T-cell (primary cell): ENCODE results near the gene CLK2. TPM values are rescaled to one million over a fixed set of nuclear protein-coding genes. Genes with fewer than 3 reads are reported as not detected.
"Not testable (repeated sequence)": the region's sequence is repeated elsewhere in the genome, so short reads cannot be mapped to it uniquely, and the experiment has no call there.

Experiments used
- ATAC-seq, 4 experiments: fragments of 200-7000 bp in 3 of 4; fragments of 150-1000 bp in 1 of 4; cut with Tn5 transposase; replicated peaks in 1 of 4; 1 replicate in 3 of 4; 2 replicates in 1 of 4; pipeline ENCODE4 v1.10.0; 2021; ENCODE audit warnings: moderate library complexity in 3 of 4, mild to moderate bottlenecking in 2 of 4, moderate number of reproducible peaks in 1 of 4
- CTCF ChIA-PET, 2 donors: fragments of 300-600 bp; sonication (Branson Sonifier 250); formaldehyde crosslinking; loops; one replicate each; lab custom pipeline; 2022; ENCODE audit warnings: antibody characterized with exemption in 2 of 2; lab: Charles Lee
- POLR2A ChIA-PET, 2 donors: fragments of 300-600 bp; sonication (Branson Sonifier 250); formaldehyde crosslinking; loops; one replicate each; lab custom pipeline; 2022; ENCODE audit warnings: antibody characterized with exemption in 2 of 2; lab: Charles Lee
- DNase-seq, 35 experiments: peaks; one replicate each; pipeline versions ENCODE4 v3.0.0 to v3.0.0-alpha.2; 2013 to 2023
- H3K27ac ChIP-seq: one replicate; pipeline ENCODE4 v1.5.1; 2013; ENCODE audit warnings: low read length
- H3K27me3 ChIP-seq, 2 experiments: replicated peaks in 1 of 2; 1 replicate in 1 of 2; 2 replicates in 1 of 2; pipeline versions ENCODE4 v1.6.1 to v1.7.0; 2013; ENCODE audit warnings: low read length in 1 of 2, mixed read lengths in 1 of 2; ENCODE audit not compliant: control insufficient read depth in 2 of 2, insufficient read depth in 2 of 2; ENCODE audit errors: extremely low read depth in 1 of 2
- H3K36me3 ChIP-seq, 2 donors: 1 replicate in 1 of 2; 2 replicates in 1 of 2; pipeline versions ENCODE4 v1.6.1 to v1.7.0; 2013; ENCODE audit warnings: low read length in 1 of 2; ENCODE audit not compliant: control insufficient read depth in 2 of 2, insufficient read depth in 1 of 2; ENCODE audit errors: extremely low read depth in 1 of 2
- H3K4me1 ChIP-seq, 2 experiments: 1 replicate in 1 of 2; 2 replicates in 1 of 2; pipeline versions ENCODE4 v1.6.1 to v1.7.0; 2013; ENCODE audit warnings: low read length in 2 of 2, mixed read lengths in 1 of 2; ENCODE audit not compliant: insufficient read depth in 2 of 2, control insufficient read depth in 1 of 2; ENCODE audit errors: extremely low read depth in 1 of 2
- H3K4me3 ChIP-seq, 2 donors: 1 replicate in 1 of 2; 2 replicates in 1 of 2; pipeline versions ENCODE4 v1.5.1 to v1.7.0; 2013; ENCODE audit warnings: mild to moderate bottlenecking in 2 of 2, low read length in 1 of 2, moderate library complexity in 1 of 2; ENCODE audit not compliant: control insufficient read depth in 1 of 2; ENCODE audit errors: extremely low read depth in 1 of 2
- H3K9me3 ChIP-seq: 2 replicates; pipeline ENCODE4 v1.7.0; 2013
- H3K27ac Mint-ChIP-seq, 2 donors: one replicate each; pipeline ENCODE4 v1.8.0; 2020 to 2021; ENCODE audit warnings: mild to moderate bottlenecking in 2 of 2, mixed read lengths in 2 of 2
- H3K27me3 Mint-ChIP-seq, 2 donors: one replicate each; pipeline ENCODE4 v1.8.0; 2021 to 2022; ENCODE audit warnings: mixed read lengths in 2 of 2
- H3K36me3 Mint-ChIP-seq: one replicate; pipeline ENCODE4 v1.8.0; 2021; ENCODE audit warnings: mixed read lengths
- H3K4me1 Mint-ChIP-seq, 3 donors: one replicate each; pipeline ENCODE4 v1.8.0; 2020 to 2022; ENCODE audit warnings: mixed read lengths in 3 of 3, mild to moderate bottlenecking in 1 of 3
- H3K4me3 Mint-ChIP-seq, 3 donors: one replicate each; pipeline ENCODE4 v1.8.0; 2020 to 2022; ENCODE audit warnings: mild to moderate bottlenecking in 3 of 3, mixed read lengths in 3 of 3, moderate library complexity in 3 of 3
- H3K9me3 Mint-ChIP-seq, 3 donors: one replicate each; pipeline ENCODE4 v1.8.0; 2020 to 2022; ENCODE audit warnings: mixed read lengths in 3 of 3
- WGBS: methylation state at CpG from one replicate; pipeline ENCODE4 v1.1.5; 2013; ENCODE audit warnings: missing lambda C conversion rate; ENCODE audit not compliant: insufficient coverage; 5-methylcytosine and 5-hydroxymethylcytosine counted together
- total RNA-seq, 35 experiments: library from RNA in 6 of 35; stranded (reverse) in 6 of 35; fragments of 120-200 nt in 1 of 35; gene quantifications; one replicate each; pipeline versions ENCODE4 v1.2.1 to v1.2.4 and lab custom pipeline; 2013 to 2026

CLK2 gene
- total RNA-seq, 5 donors from 2014 or later (not counting 1 experiment from before 2014, with no cell fraction given), result 76.4 to 123 (median 110) TPM

GRCh38 chr1:155232001-155232978, 41.0 kb downstream of the CLK2 start:
- CTCF ChIA-PET, ATAC-seq, H3K27ac ChIP-seq, H3K9me3 ChIP-seq, H3K27me3 Mint-ChIP-seq, H3K27me3 ChIP-seq, POLR2A ChIA-PET, H3K9me3 Mint-ChIP-seq, H3K4me3 ChIP-seq, DNase-seq, H3K4me3 Mint-ChIP-seq: not testable (repeated sequence)
- H3K36me3 Mint-ChIP-seq, result peaks cover 14% of the 10 kb centered on the region
- WGBS, result 95% methylated on average over 6 of the region's 13 CpGs
- H3K27ac Mint-ChIP-seq, result peak overlapping the region; percentile 2 to 10
- Histone ChIP-seq H3K36me3 (peaks cover 11 to 12% of the 10 kb centered on the region in 2 donors), H3K4me1 (peaks cover 4 to 22% of the 10 kb centered on the region in 2 experiments)
- H3K4me1 Mint-ChIP-seq, result peaks cover 13 to 27% (median 18%) of the 10 kb centered on the region in 3 donors

- WGBS, result 79% methylated on average over 2 of the region's 3 CpGs
- POLR2A ChIA-PET, ATAC-seq, H3K4me3 ChIP-seq, H3K9me3 Mint-ChIP-seq, H3K27me3 ChIP-seq, H3K36me3 Mint-ChIP-seq, H3K36me3 ChIP-seq, H3K27ac ChIP-seq, H3K27me3 Mint-ChIP-seq, H3K4me3 Mint-ChIP-seq, DNase-seq, H3K9me3 ChIP-seq, CTCF ChIA-PET: not testable (repeated sequence)
- H3K4me1 ChIP-seq, result peaks cover 6 to 28% of the 10 kb centered on the region in 2 experiments
- peak overlapping the region in 1 of 2 donors; percentile 25 for H3K27ac Mint-ChIP-seq
- peaks cover 23 to 29% (median 28%) of the 10 kb centered on the region in 3 donors for H3K4me1 Mint-ChIP-seq
Observed at GRCh38 chr1:155231302-155231701, 42.0 kb downstream of the CLK2 start.

DNA sequence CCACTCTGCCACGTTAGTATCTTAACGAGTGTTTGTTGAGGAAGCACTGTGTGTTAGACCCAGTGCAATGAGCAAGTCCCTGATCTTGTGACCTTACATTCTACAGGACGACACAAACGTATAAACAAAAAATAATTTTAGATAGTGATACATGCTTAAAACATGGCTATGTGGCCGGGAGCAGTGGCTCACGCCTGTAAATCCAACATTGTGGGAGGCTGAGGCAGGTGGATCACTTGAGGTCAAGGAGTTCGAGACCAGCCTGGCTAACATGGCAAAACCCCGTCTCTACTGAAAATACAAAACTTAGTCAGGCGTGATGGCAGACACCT, 45.2 kb downstream of the CLK2 start:
- Mint-ChIP-seq H3K4me3 (peak overlapping the region; percentile 85 to 93 (median 85)), H3K27ac (peak overlapping the region; percentile 87 to 95), H3K27me3 (no peaks in the 10 kb centered on the region), H3K4me1 (peaks cover 22 to 31% (median 31%) of the 10 kb centered on the region in 3 donors), H3K9me3 (no peaks in the 10 kb centered on the region), H3K36me3 (no peaks in the 10 kb centered on the region)
- H3K9me3 ChIP-seq, result no peaks in the 10 kb centered on the region
- WGBS, result 100% methylated on average over 2 of the region's 9 CpGs
- ChIA-PET POLR2A (interaction anchor here in 1 of 2 donors (0.6 kb wide), 1 partner anchor 9 kb away, joined by 3 read pairs; no protein-coding TSS in a partner anchor), CTCF (interaction anchor here in 1 of 2 donors (1.0 to 2.3 kb wide), 2 partner anchors 16 to 21 kb away, joined by 3 to 12 read pairs; no protein-coding TSS in a partner anchor)
- H3K27ac ChIP-seq, result peak overlapping the region; percentile 87
- no peaks in the 10 kb centered on the region for H3K27me3 ChIP-seq
- H3K4me3 ChIP-seq, result peak overlapping the region; percentile 54 to 66
- peaks cover 9 to 24% of the 10 kb centered on the region in 2 experiments for H3K4me1 ChIP-seq
- no peak for ATAC-seq
- peaks cover 0 to 3% of the 10 kb centered on the region in 2 donors for H3K36me3 ChIP-seq
- DNase-seq, result no peak

GRCh38 chr1:155227261-155228095, 45.8 kb downstream of the CLK2 start:
- peaks cover 9 to 24% of the 10 kb centered on the region in 2 experiments for H3K4me1 ChIP-seq
- peaks cover 0 to 3% of the 10 kb centered on the region in 2 donors for H3K36me3 ChIP-seq
- peak; percentile 94 to 97 (median 96) for ATAC-seq
- peak overlapping the region; percentile 87 for H3K27ac ChIP-seq
- H3K9me3 ChIP-seq, result no peaks in the 10 kb centered on the region
- ChIA-PET POLR2A (interaction anchor here in 1 of 2 donors (0.5 to 0.6 kb wide), 2 partner anchors 8 to 678 kb away, joined by 3 read pairs; no protein-coding TSS in a partner anchor), CTCF (interaction anchor here (0.9 to 2.5 kb wide), 12 partner anchors 13 to 136 kb away, joined by 3 to 16 read pairs (median 3); partner anchors contain the start of genes KRTCAP2 (in 1 of the 2), MTX1 (in 1 of the 2) and THBS3 (in 1 of the 2))
- Mint-ChIP-seq H3K36me3 (no peaks in the 10 kb centered on the region), H3K4me1 (peaks cover 22 to 32% (median 31%) of the 10 kb centered on the region in 3 donors), H3K27ac (peak overlapping the region; percentile 87 to 95), H3K27me3 (no peaks in the 10 kb centered on the region), H3K9me3 (no peaks in the 10 kb centered on the region), H3K4me3 (peak overlapping the region; percentile 85 to 93 (median 85))
- H3K4me3 ChIP-seq, result peak overlapping the region; percentile 66 to 81
- 0% methylated on average over 26 of the region's 42 CpGs for WGBS
- DNase-seq, result peak; percentile 93 to 100 (median 97)
- no peaks in the 10 kb centered on the region for H3K27me3 ChIP-seq

DNA sequence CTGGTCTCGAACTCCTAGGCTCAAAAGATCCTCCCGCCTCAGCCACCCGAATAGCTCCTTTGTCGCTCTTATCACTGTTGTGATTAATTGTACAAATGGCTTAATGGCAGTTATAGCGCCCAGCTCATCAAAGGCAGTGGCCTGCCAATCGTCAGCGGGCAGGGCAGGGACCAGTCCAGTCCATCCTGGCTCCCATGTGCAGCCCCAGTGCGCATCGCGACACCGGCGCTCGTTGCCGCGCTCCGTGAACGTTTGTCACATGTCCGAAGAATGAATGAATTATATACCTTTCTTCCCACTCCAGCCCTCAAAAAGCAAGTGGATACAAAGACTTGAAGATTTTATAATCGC, 46.4 kb downstream of the CLK2 start:
- Mint-ChIP-seq H3K4me1 (peaks cover 22 to 34% (median 31%) of the 10 kb centered on the region in 3 donors), H3K36me3 (no peaks in the 10 kb centered on the region), H3K9me3 (no peaks in the 10 kb centered on the region), H3K27me3 (no peaks in the 10 kb centered on the region), H3K27ac (peak overlapping the region; percentile 87 to 95), H3K4me3 (peak overlapping the region; percentile 85 to 93 (median 85))
- ATAC-seq (peak; percentile 4 to 8 (median 6)), DNase-seq (no peak)
- ChIA-PET POLR2A (interaction anchor here in 1 of 2 donors (0.5 kb wide), 1 partner anchor 679 kb away, joined by 3 read pairs; no protein-coding TSS in a partner anchor), CTCF (interaction anchor here (0.9 to 2.5 kb wide), 11 partner anchors 14 to 136 kb away, joined by 3 to 16 read pairs (median 3); partner anchors contain the start of genes KRTCAP2 (in 1 of the 2), MTX1 (in 1 of the 2) and THBS3 (in 1 of the 2))
- Histone ChIP-seq H3K9me3 (no peaks in the 10 kb centered on the region), H3K36me3 (peaks cover 0 to 3% of the 10 kb centered on the region in 2 donors), H3K27ac (peak overlapping the region; percentile 87), H3K4me3 (peak overlapping the region; percentile 66 to 81), H3K4me1 (peaks cover 9 to 24% of the 10 kb centered on the region in 2 experiments), H3K27me3 (no peaks in the 10 kb centered on the region)
- 0% methylated on average over 3 of the region's 19 CpGs for WGBS
